Measurements from ENCODE around the gene CES4A. TPM values are rescaled to one million over a fixed set of nuclear protein-coding genes. Genes with fewer than 3 reads are reported as not detected.
"Not testable (repeated sequence)": the region's sequence is repeated elsewhere in the genome, so short reads cannot be mapped to it uniquely, and the experiment has no call there.

The CES4A gene
- total RNA-seq, 1 experiment from 2014 or later, result 5.1 TPM

DNA sequence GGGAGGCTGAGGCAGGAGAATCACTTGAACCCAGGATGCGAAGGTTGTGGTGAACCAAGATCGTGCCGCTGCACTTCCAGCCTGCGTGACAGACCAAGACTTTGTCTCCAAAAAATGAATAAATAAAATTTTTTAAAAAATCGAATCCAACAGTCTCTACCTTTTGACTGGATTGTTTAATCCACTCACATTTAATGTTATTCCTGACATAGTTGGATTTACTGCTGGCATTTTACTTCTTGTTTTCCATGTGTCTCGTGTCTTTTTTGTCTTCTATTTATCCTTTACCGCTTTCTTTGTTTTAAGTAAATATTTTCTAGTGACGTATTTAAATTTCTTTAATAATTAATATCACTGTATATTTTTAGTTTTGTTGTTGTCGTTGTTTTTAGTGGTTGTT lies 5.4 kb upstream of the CES4A start:
- no peak overlapping the region for H3K27ac Mint-ChIP-seq (ENCODE audit: low read depth, unreplicated experiment)

DNA sequence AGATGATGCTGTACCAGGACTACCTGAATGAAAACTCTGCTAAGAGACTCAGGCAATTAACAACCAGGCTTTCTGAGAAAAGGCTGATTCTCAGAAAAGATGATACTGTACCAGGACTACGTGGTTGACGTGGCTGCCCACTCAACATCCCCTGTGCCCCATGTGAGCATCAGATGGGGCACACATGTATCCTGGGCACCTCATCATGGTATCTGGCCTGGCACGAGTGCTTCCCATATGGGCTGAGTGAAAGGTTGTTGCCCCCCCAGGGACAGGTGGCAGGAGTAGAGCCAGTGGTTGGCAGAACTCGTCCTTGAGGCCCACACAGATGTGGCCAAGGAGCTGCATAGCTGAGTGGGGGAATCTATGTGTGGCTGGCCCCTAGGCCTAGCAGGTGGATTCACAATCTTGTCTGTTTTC lies 3.5 kb upstream of the CES4A start:
- Mint-ChIP-seq H3K9me3 (ENCODE audit: unreplicated experiment) (no peaks in the 10 kb centered on the region), H3K4me3 (ENCODE audit: unreplicated experiment) (no peak overlapping the region), H3K36me3 (ENCODE audit: insufficient read depth, unreplicated experiment) (no peaks in the 10 kb centered on the region), H3K4me1 (ENCODE audit: insufficient read depth, unreplicated experiment) (peaks cover 16% of the 10 kb centered on the region), H3K27me3 (ENCODE audit: insufficient read depth, unreplicated experiment) (no peaks in the 10 kb centered on the region), H3K27ac (ENCODE audit: low read depth, unreplicated experiment) (no peak overlapping the region)
- POLR2A ChIA-PET, result interaction anchor here (0.6 to 1.5 kb wide), 2 partner anchors 123 to 228 kb away, joined by 3 read pairs; no protein-coding TSS in a partner anchor
- DNase-seq (ENCODE audit: unreplicated experiment), result no peak
- intact Hi-C loops (cut with micrococcal nuclease), result no loop called here
- CTCF ChIA-PET, result interaction anchor here (0.7 kb wide), 2 partner anchors 38 to 145 kb away, joined by 3 read pairs; no protein-coding TSS in a partner anchor
- TF ChIP-seq, protein P1, sequence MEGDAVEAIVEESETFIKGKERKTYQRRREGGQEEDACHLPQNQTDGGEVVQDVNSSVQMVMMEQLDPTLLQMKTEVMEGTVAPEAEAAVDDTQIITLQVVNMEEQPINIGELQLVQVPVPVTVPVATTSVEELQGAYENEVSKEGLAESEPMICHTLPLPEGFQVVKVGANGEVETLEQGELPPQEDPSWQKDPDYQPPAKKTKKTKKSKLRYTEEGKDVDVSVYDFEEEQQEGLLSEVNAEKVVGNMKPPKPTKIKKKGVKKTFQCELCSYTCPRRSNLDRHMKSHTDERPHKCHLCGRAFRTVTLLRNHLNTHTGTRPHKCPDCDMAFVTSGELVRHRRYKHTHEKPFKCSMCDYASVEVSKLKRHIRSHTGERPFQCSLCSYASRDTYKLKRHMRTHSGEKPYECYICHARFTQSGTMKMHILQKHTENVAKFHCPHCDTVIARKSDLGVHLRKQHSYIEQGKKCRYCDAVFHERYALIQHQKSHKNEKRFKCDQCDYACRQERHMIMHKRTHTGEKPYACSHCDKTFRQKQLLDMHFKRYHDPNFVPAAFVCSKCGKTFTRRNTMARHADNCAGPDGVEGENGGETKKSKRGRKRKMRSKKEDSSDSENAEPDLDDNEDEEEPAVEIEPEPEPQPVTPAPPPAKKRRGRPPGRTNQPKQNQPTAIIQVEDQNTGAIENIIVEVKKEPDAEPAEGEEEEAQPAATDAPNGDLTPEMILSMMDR (IDR thresholded peaks at IDR 0.05; ENCODE audit: unreplicated experiment), result no peak
- BruUV-seq (replicated peaks), result no TSS peak

More for the DNA sequence above, 5.4 kb upstream of the CES4A start:
- no peak overlapping the region for H3K4me3 Mint-ChIP-seq (ENCODE audit: unreplicated experiment)
- H3K36me3 Mint-ChIP-seq (ENCODE audit: insufficient read depth, unreplicated experiment), result no peaks in the 10 kb centered on the region
- BruUV-seq (replicated peaks), result no TSS peak
- no peaks in the 10 kb centered on the region for H3K9me3 Mint-ChIP-seq (ENCODE audit: unreplicated experiment)
- ChIA-PET CTCF (interaction anchor here (0.6 to 1.2 kb wide), 6 partner anchors 30 to 508 kb away, joined by 3 to 6 read pairs (median 3); no protein-coding TSS in a partner anchor), POLR2A (interaction anchor here (0.7 kb wide), 1 partner anchor 18 kb away, joined by 3 read pairs; no protein-coding TSS in a partner anchor)
- H3K4me1 Mint-ChIP-seq (ENCODE audit: insufficient read depth, unreplicated experiment), result peaks cover 4% of the 10 kb centered on the region
- no peaks in the 10 kb centered on the region for H3K27me3 Mint-ChIP-seq (ENCODE audit: insufficient read depth, unreplicated experiment)
- intact Hi-C loops (cut with micrococcal nuclease), result no loop called here
- DNase-seq (ENCODE audit: unreplicated experiment), result no peak
- TF ChIP-seq, protein P1 (IDR thresholded peaks at IDR 0.05; ENCODE audit: unreplicated experiment), result no peak

DNA sequence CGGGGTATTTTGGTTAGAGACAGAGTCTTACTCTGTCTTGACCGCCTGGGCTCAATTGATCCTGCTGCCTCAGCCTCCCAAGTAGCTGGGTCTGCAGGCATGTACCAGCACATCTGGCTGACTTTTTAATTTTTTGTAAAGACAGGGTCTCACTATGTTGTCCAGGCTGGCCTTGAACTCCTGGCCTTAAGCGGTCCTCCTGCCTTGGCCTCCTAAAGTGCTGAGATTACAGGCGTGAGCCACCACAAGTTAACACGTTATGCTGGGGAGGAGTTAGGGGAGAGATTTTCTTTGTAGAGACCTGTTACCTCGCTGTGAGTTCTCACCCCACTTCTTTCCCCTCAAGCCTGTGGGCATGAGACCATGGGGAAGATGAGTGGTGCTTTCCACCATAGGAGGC lies 1.8 kb upstream of the CES4A start:
- H3K27me3 Mint-ChIP-seq (ENCODE audit: insufficient read depth, unreplicated experiment), result no peaks in the 10 kb centered on the region
- intact Hi-C loops (cut with micrococcal nuclease), result no loop called here
- ChIA-PET CTCF (interaction anchor here (0.6 to 0.7 kb wide), 3 partner anchors 34 to 163 kb away, joined by 3 read pairs; no protein-coding TSS in a partner anchor), POLR2A (interaction anchor here (1.5 kb wide), 1 partner anchor 227 kb away, joined by 3 read pairs; no protein-coding TSS in a partner anchor)
- H3K36me3 Mint-ChIP-seq (ENCODE audit: insufficient read depth, unreplicated experiment), result no peaks in the 10 kb centered on the region
- H3K4me1 Mint-ChIP-seq (ENCODE audit: insufficient read depth, unreplicated experiment), result peaks cover 16% of the 10 kb centered on the region
- TF ChIP-seq, protein P1 (IDR thresholded peaks at IDR 0.05; ENCODE audit: unreplicated experiment), result no peak
- H3K9me3 Mint-ChIP-seq (ENCODE audit: unreplicated experiment), result no peaks in the 10 kb centered on the region
- no peak overlapping the region for H3K27ac Mint-ChIP-seq (ENCODE audit: low read depth, unreplicated experiment)
- no peak for DNase-seq (ENCODE audit: unreplicated experiment)
- BruUV-seq (replicated peaks), result no TSS peak
- H3K4me3 Mint-ChIP-seq (ENCODE audit: unreplicated experiment), result no peak overlapping the region

DNA sequence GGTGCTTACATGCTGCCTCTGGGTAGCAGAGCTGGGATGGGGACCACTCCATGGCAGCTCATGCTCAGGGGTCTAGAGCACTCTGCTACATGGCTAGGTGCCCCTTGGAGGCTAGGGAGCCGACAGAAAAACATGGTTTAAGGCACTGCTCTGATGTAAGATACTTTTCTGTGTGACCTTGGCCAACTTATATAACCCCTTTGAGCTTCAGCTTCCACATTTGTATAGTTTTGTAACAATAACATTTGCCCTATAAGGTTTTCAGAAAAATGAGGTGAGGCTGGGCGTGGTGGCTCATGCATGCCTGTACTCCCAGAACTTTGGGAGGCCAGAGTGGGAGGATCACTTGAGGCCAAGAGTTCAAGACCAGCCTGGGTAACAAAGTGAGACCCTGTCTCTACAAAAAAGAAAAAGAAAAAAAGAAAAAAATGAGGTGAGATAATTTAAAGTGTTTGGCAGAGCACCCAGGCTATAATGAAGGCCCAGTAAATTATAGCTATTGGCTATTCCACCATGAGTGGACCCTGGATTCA lies 3.2 kb downstream of the CES4A start:
- Mint-ChIP-seq H3K27ac (ENCODE audit: low read depth, unreplicated experiment) (no peak overlapping the region), H3K4me1 (ENCODE audit: insufficient read depth, unreplicated experiment) (peaks cover 16% of the 10 kb centered on the region), H3K27me3 (ENCODE audit: insufficient read depth, unreplicated experiment) (no peaks in the 10 kb centered on the region), H3K4me3 (ENCODE audit: unreplicated experiment) (no peak overlapping the region), H3K36me3 (ENCODE audit: insufficient read depth, unreplicated experiment) (peaks cover 5% of the 10 kb centered on the region), H3K9me3 (ENCODE audit: unreplicated experiment) (no peaks in the 10 kb centered on the region)
- TF ChIP-seq, protein P1 (IDR thresholded peaks at IDR 0.05; ENCODE audit: unreplicated experiment), result no peak
- no TSS peak for BruUV-seq (replicated peaks)
- ChIA-PET CTCF (interaction anchor here (0.6 to 2.8 kb wide), 3 partner anchors 13 to 50 kb away, joined by 3 to 15 read pairs (median 4); no protein-coding TSS in a partner anchor), POLR2A (no interaction called here)
- intact Hi-C loops (cut with micrococcal nuclease), result no loop called here
- no peak for DNase-seq (ENCODE audit: unreplicated experiment)

DNA sequence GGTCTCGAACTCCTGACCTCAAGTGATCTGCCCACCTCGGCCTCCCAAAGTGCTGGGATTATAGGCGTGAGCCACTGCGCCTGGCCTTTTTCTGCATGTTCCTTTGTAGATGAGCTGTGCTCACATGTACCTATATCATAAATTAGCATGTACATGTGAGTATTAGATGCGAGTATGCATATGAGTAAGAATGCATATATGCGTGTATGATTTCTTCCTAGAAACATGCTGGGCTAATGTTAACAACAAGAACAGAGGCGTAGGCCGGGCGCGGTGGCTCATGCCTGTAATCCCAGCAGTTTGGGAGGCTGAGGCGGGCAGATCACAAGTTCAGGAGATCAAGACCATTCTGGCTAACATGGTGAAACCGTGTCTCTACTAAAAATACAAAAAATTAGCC lies 5.2 kb downstream of the CES4A start:
- H3K27ac Mint-ChIP-seq (ENCODE audit: low read depth, unreplicated experiment); H3K27me3 Mint-ChIP-seq (ENCODE audit: insufficient read depth, unreplicated experiment); intact Hi-C loops (cut with micrococcal nuclease); H3K9me3 Mint-ChIP-seq (ENCODE audit: unreplicated experiment); H3K4me3 Mint-ChIP-seq (ENCODE audit: unreplicated experiment); H3K36me3 Mint-ChIP-seq (ENCODE audit: insufficient read depth, unreplicated experiment); DNase-seq (ENCODE audit: unreplicated experiment); BruUV-seq (replicated peaks); POLR2A ChIA-PET: not testable (repeated sequence)
- peaks cover 18% of the 10 kb centered on the region for H3K4me1 Mint-ChIP-seq (ENCODE audit: insufficient read depth, unreplicated experiment)
- CTCF ChIA-PET, result interaction anchor here (0.6 kb wide), 1 partner anchor 399 kb away, joined by 3 read pairs; no protein-coding TSS in a partner anchor
